Stimulated activated CD8-positive, alpha-beta memory T cell treated with anti-CD3 and anti-CD28 coated beads, Interleukin-15, amount 100 ng/mL, for 48 hours (primary cell): ENCODE data around the gene SPANXB1.
"Not testable (repeated sequence)": the region's sequence is repeated elsewhere in the genome, so short reads cannot be mapped to it uniquely, and the experiment has no call there.

ENCODE experiments used
- DNase-seq, 2 donors: peaks; one replicate each; pipeline ENCODE4 v3.0.0-alpha.2; 2020; ENCODE audit warnings: low read depth in 2 of 2

Gene SPANXB1

DNA sequence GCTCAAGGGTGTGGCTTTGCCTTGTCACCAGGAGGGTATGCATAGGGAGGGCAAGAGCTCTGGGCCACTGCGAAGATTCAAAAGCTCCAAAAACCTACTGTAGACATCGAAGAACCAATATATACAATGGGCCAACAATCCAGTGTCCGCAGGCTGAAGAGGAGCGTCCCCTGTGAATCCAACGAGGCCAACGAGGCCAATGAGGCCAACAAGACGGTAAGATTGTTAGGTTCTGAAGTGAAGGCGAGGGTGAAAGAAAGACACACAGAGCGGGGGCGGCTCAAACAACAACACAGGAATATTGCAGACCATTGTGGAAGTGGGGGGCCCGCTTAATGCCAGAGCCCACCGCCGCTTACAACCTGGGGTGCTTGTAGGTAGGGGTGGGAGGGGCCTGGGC is at the start of gene SPANXB1:
TSS of gene SPANXB1 (plus strand) at position 27 of the 400 bp plus-strand sequence. CDS start at position 127, 100 bp downstream.
- DNase-seq: not testable (repeated sequence)

DNA sequence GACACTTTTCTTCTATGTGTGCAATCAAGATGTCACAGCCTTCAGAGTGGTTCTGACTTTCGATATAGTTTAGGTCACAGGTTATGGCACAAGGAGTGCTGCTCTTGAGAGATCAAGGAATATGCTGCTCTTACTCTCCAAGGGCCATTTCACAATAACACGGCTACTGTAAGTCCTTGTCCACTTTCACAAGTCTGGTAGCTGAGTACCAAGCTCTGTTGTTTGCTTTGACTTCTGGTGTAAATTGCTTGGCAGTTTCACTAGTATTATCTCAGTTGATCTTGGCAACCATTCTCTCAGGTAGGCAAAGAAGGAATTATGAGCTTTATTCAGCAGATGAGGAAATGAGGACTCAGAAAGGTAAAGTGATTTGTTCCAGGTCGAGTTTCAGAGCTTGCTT is 35.4 kb upstream of the SPANXB1 start:
- DNase-seq: no peak

- no peak for DNase-seq
Measured at GRCh38 chrX:140971099-140971795, 31.1 kb upstream of the SPANXB1 start.

- DNase-seq: no peak
Measured at GRCh38 chrX:140975472-140975871, 26.9 kb upstream of the SPANXB1 start.

- DNase-seq: no peak
Measured at GRCh38 chrX:140980271-140980670, 22.1 kb upstream of the SPANXB1 start.

GRCh38 chrX:140983730-140984129 is 18.7 kb upstream of the SPANXB1 start:
- DNase-seq: no peak

GRCh38 chrX:141005243-141005642 is 2.8 kb downstream of the SPANXB1 start:
- DNase-seq: not testable (repeated sequence)

DNA sequence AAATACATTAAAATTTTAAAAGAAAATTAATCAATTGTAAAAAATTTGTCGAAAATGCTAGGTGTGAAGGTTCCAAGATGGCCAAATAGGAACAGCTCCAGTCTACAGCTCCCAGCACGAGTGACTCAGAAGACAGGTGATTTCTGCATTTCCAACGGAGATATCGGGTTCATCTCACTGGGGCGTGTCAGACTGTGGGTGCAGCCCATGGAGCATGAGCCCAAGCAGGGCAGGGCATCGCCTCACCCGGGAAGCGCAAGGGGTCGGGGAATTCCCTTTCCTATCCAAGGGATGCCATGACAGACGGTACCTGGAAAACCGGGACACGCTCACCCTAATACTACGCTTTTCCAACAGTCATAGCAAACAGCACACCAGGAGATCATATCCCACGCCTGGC is 41.9 kb downstream of the SPANXB1 start:
- DNase-seq: not testable (repeated sequence)

DNA sequence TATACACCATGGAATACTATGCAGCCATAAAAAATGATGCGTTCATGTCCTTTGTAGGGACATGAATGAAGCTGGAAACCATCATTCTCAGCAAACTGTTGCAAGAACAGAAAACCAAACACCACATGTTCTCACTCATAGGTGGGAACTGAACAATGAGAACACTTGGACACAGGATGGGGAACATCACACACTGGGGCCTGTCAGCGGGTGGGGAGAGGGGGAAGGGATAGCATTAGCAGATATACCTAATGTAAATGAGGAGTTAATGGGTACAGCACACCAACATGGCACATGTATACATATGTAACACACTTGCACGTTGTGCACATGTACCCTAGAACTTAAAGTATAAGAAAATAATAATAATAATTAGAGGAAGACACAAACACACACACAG is 47.5 kb downstream of the SPANXB1 start:
- not testable (repeated sequence) for DNase-seq

GRCh38 chrX:141052098-141052497 is 49.7 kb downstream of the SPANXB1 start:
- DNase-seq: not testable (repeated sequence)
